Right renal cortex interstitium (tissue), 3 donors: Measurements from ENCODE around the gene RABEP1. TPM values are rescaled to one million over a fixed set of nuclear protein-coding genes. Genes with fewer than 3 reads are reported as not detected.
A peak's percentile ranks its signal among the peaks of the same experiment; 100 is the strongest.
"Not testable (repeated sequence)": the region's sequence is repeated elsewhere in the genome, so short reads cannot be mapped to it uniquely, and the experiment has no call there.

Experiments used
- DNase-seq, 3 donors: peaks; one replicate each; pipeline ENCODE4 v3.0.0-alpha.2; 2013; ENCODE audit warnings: low read depth in 3 of 3, low spot score in 2 of 3
- polyA plus RNA-seq, 3 donors: library from polyadenylated mRNA; unstranded; fragments of 120-200 nt; gene quantifications; one replicate each; pipeline ENCODE4 v1.2.1, GENCODE V29; 2013; ENCODE audit not compliant: insufficient read length in 3 of 3

The RABEP1 gene
- 10 to 100 TPM; 57.4 to 65.8 (median 64.6) TPM for polyA plus RNA-seq

GRCh38 chr17:5281814-5282641, at the start of gene RABEP1:
TSS of gene RABEP1 (plus strand) at chr17:5282284. CDS start at chr17:5282487, 203 bp downstream.
- DNase-seq = peak; percentile 47 to 79 (median 78)

- not testable (repeated sequence) for DNase-seq
Measured at GRCh38 chr17:5233492-5233891, 48.6 kb upstream of the RABEP1 start.

- no peak for DNase-seq
Measured at GRCh38 chr17:5234645-5235576, 47.2 kb upstream of the RABEP1 start, which contains the start of gene SCIMP. TSS of gene SCIMP (minus strand) at chr17:5234860. CDS start at chr17:5234755, 105 bp downstream.

- DNase-seq = no peak
Measured at GRCh38 chr17:5236938-5237540, 45.0 kb upstream of the RABEP1 start.

GRCh38 chr17:5237541-5238016, 44.5 kb upstream of the RABEP1 start:
- DNase-seq = no peak

- no peak for DNase-seq
Measured at GRCh38 chr17:5238333-5238732, 43.8 kb upstream of the RABEP1 start.

GRCh38 chr17:5239769-5240168, 42.3 kb upstream of the RABEP1 start:
- DNase-seq = not testable (repeated sequence)

GRCh38 chr17:5241861-5242671, 40.0 kb upstream of the RABEP1 start:
- DNase-seq = no peak

GRCh38 chr17:5247621-5248020, 34.5 kb upstream of the RABEP1 start:
- DNase-seq = no peak

GRCh38 chr17:5248821-5249479, 33.1 kb upstream of the RABEP1 start:
- no peak for DNase-seq

GRCh38 chr17:5249615-5250014, 32.5 kb upstream of the RABEP1 start:
- DNase-seq = peak; percentile 33 to 44 (median 36)

- no peak for DNase-seq
Measured at GRCh38 chr17:5254414-5254813, 27.7 kb upstream of the RABEP1 start.

GRCh38 chr17:5254903-5255521, 27.1 kb upstream of the RABEP1 start:
- no peak for DNase-seq

- no peak for DNase-seq
Measured at GRCh38 chr17:5257124-5257523, 25.0 kb upstream of the RABEP1 start.

GRCh38 chr17:5260542-5260941, 21.5 kb upstream of the RABEP1 start:
- no peak for DNase-seq

GRCh38 chr17:5262416-5262991, 19.6 kb upstream of the RABEP1 start:
- DNase-seq = no peak

GRCh38 chr17:5263441-5263840, 18.6 kb upstream of the RABEP1 start:
- DNase-seq = no peak

- DNase-seq = no peak
Measured at GRCh38 chr17:5264893-5265292, 17.2 kb upstream of the RABEP1 start.
